Measurements from ENCODE around the gene OPCML. TPM values are rescaled to one million over a fixed set of nuclear protein-coding genes. Genes with fewer than 3 reads are reported as not detected.

Gene OPCML
- total and polyA plus RNA-seq, 2 experiments from 2014 or later = 1.2 to 4.4 TPM

GRCh38 chr11:132621976-132622580, 910.2 kb downstream of the OPCML start:
- no peaks in the 10 kb centered on the region for H4K20me1 ChIP-seq (replicated peaks; ENCODE audit: insufficient read depth)
- ATAC-seq (no peak), DNase-seq (ENCODE audit: low spot score) (no peak)
- no peak overlapping the region for H2AFZ ChIP-seq
- H3K36me3 ChIP-seq (ENCODE audit: insufficient read depth) = no peaks in the 10 kb centered on the region
- TF ChIP-seq ZNF114 (CRISPR knock-in tag; IDR thresholded peaks at IDR 0.05) (no peak), JUNB (IDR thresholded peaks at IDR 0.05; ENCODE audit: unreplicated experiment) (no peak), POLR2AphosphoS5 (IDR thresholded peaks at IDR 0.05; ENCODE audit: low read depth) (no peak), ZNF331 (CRISPR knock-in tag; IDR thresholded peaks at IDR 0.05; ENCODE audit: low read depth) (no peak), EZH2 (IDR thresholded peaks at IDR 0.05; ENCODE audit: low read depth, unreplicated experiment) (no peak), EZH2phosphoT487 (IDR thresholded peaks at IDR 0.05; ENCODE audit: unreplicated experiment) (no peak), CREB1 (CRISPR knock-in tag; IDR thresholded peaks at IDR 0.05; ENCODE audit: low read depth) (no peak), STAT1 (IDR thresholded peaks at IDR 0.05; ENCODE audit: unreplicated experiment) (no peak), ZNF462 (CRISPR knock-in tag; IDR thresholded peaks at IDR 0.05) (no peak), NANOG (IDR thresholded peaks at IDR 0.05; ENCODE audit: borderline replicate concordance) (no peak)
- TF ChIP-seq, protein P1, sequence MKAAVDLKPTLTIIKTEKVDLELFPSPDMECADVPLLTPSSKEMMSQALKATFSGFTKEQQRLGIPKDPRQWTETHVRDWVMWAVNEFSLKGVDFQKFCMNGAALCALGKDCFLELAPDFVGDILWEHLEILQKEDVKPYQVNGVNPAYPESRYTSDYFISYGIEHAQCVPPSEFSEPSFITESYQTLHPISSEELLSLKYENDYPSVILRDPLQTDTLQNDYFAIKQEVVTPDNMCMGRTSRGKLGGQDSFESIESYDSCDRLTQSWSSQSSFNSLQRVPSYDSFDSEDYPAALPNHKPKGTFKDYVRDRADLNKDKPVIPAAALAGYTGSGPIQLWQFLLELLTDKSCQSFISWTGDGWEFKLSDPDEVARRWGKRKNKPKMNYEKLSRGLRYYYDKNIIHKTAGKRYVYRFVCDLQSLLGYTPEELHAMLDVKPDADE (IDR thresholded peaks at IDR 0.05) = no peak
- TF ChIP-seq, protein P2, sequence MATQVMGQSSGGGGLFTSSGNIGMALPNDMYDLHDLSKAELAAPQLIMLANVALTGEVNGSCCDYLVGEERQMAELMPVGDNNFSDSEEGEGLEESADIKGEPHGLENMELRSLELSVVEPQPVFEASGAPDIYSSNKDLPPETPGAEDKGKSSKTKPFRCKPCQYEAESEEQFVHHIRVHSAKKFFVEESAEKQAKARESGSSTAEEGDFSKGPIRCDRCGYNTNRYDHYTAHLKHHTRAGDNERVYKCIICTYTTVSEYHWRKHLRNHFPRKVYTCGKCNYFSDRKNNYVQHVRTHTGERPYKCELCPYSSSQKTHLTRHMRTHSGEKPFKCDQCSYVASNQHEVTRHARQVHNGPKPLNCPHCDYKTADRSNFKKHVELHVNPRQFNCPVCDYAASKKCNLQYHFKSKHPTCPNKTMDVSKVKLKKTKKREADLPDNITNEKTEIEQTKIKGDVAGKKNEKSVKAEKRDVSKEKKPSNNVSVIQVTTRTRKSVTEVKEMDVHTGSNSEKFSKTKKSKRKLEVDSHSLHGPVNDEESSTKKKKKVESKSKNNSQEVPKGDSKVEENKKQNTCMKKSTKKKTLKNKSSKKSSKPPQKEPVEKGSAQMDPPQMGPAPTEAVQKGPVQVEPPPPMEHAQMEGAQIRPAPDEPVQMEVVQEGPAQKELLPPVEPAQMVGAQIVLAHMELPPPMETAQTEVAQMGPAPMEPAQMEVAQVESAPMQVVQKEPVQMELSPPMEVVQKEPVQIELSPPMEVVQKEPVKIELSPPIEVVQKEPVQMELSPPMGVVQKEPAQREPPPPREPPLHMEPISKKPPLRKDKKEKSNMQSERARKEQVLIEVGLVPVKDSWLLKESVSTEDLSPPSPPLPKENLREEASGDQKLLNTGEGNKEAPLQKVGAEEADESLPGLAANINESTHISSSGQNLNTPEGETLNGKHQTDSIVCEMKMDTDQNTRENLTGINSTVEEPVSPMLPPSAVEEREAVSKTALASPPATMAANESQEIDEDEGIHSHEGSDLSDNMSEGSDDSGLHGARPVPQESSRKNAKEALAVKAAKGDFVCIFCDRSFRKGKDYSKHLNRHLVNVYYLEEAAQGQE (IDR thresholded peaks at IDR 0.05; ENCODE audit: unreplicated experiment) = no peak
- H3K27me3 ChIP-seq (ENCODE audit: insufficient read depth) = no peaks in the 10 kb centered on the region
- no peak overlapping the region for H3K27ac ChIP-seq (ENCODE audit: low read depth)
- Mint-ChIP-seq H3K27me3 (ENCODE audit: insufficient read depth, low read depth, poor library complexity) (peaks cover 3% of the 10 kb centered on the region), H3K9me3 (no peaks in the 10 kb centered on the region; the same call in 2 of the 3 replicates), H3K4me3 (no peak overlapping the region), H3K36me3 (ENCODE audit: low read depth) (no peaks in the 10 kb centered on the region), H3K4me1 (no peaks in the 10 kb centered on the region; the same call in 2 of the 3 replicates), H3K27ac (no peak overlapping the region)
- H3K79me2 ChIP-seq (replicated peaks; ENCODE audit: insufficient read depth) = no peaks in the 10 kb centered on the region
- H3K9me2 ChIP-seq (ENCODE audit: insufficient read depth) = peaks cover 19% of the 10 kb centered on the region
- peaks cover 3% of the 10 kb centered on the region; the same call in 1 of the 2 replicates for H3K4me1 ChIP-seq (ENCODE audit: insufficient read depth)
- H3F3A ChIP-seq (replicated peaks; ENCODE audit: low read depth) = no peaks in the 10 kb centered on the region
- no peak overlapping the region for H3K4me3 ChIP-seq
- no peak overlapping the region for H3K4me2 ChIP-seq

All from GM23338 (cell line).